NK-92 (cell line): ENCODE results near the gene FAM107B.
A peak's percentile ranks its signal among the peaks of the same experiment; 100 is the strongest.

Experiments used
- DNase-seq: peaks from one replicate; lab custom pipeline; 2025; ENCODE audit not compliant: unreplicated experiment; lab: John Stamatoyannopoulos, UW

FAM107B gene

DNA sequence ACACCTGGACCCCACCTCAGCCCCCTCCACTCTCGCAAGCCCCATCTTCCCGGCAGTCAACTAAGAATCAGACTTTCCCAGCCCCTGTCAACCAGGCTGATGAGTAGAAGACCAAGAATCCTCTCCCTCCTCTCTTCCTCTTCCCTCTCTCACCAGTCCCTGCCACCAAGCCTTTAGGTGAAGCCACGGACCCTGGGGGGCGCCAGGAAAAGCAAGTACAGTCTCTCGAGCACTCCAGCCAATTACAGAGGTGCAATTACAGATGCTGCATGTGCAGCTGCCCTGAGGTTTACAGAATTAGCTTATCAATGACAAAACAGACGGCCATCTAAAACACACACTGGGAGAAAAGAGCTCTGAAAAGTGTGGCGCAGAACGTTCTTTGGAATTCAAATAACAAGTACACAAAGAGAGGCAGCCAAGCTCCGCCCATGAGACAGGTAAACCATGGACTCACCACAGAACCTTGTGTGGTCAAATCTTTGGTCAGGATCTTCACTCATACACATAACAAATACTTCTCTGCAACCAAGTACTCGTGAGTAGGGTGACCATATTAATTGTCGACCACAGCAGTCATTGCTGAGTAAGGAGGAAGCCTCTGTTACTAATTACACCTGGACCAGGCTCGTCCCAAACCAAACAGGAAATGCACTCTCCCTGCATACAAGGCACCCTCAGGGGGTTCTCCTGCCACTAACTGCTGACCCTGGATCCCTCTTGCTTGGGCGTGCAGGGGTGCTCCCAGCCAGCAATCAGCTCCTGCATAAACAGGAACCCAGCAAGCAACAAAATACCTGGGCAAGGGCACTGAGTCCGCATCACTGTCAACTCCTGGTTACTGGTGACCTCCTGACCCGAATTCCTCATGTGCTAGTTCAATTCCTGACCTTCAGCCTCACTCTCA is 189.2 kb downstream of the FAM107B start:
- DNase-seq = no peak

DNA sequence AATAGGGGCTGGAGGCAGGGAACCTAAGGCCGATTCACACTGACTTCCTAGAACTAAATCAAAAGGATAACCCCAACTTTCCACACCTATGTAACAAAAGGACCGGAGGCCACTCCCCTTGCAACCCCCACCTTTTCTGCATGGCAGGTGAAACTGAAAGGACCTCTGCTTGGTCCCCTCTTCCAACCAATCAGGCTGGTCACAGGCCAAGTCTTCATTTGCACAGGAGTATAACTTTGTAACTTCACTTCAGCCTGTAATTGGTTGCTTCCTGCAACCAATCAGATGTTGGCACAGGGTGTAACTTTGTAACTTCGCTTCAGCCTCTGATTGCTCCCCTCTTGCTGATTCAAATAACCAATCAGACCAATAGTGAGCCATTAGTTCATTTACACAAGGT is 190.0 kb downstream of the FAM107B start:
- no peak for DNase-seq

DNA sequence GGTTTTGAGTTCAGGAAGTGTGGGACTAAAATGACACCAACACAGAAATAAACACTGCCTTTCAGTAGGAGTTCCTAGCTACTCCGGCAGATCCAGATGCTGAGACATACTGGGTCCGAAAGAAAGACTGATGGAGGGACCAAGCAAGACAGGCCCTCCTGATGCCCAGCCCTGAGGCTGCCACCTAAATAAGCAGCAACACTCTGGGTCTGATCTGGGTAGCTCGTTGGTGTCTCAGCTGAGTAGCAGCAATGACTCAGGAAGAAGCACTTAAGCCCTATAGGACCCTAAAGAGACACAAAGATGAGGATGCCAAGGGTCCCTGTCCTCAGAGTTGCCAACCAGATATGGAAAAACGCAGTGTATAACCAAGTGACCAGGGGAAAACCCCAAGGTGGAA is 190.7 kb downstream of the FAM107B start:
- DNase-seq = no peak

DNA sequence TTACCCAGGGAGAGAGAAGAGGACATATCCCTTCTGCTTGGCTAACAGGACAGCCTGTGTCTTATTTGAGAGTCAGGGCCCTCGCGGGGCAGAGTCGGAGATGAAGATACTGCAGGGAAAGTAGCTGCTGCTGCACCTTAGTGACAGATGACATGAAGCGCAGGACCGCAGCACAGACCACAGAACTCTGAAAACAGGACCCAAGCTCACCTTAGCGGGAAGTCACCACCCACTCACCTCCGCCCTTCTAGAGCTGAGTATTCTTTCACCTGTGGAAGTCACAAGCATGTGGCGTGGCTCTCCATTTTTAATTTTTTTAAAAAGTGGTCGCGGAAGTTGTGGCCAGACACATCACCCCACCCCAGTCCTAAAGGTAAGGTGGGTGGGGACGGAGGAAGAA is 191.4 kb downstream of the FAM107B start:
- peak; percentile 24 for DNase-seq

DNA sequence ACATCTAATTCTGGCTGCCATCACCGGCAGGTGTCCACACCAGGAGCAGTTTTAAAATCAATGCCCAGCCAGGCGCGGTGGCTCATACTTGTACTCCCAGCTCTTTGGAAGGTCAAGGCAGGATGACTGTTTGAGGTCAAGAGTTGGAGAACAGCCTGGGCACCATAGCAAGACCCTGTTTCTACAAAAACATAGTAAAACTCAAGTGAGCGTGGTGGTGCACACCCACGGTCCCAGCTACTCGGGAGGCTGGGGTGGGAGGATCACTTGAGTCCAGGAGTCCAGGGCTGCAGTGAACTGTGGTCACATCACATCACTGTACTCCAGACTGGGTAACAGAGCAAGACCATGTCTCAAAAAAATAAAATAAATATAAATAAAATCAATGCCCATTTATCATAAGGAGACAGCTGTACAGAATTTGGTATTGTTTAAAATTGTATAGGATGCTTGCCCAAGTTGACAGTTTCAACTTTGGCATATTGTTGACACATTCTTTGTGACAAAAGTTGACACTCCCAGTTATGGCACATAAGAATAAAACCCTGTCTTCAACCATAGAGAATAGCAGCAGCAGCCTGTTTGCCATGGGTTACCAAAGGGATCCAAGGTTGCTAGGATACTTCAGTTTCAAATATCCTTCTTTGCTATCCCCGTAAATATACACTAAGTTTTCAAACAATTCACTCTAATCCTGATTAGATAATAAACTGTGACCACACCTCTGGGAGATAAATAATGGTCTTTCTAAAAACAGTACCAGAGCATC is 193.0 kb downstream of the FAM107B start:
- no peak for DNase-seq

DNA sequence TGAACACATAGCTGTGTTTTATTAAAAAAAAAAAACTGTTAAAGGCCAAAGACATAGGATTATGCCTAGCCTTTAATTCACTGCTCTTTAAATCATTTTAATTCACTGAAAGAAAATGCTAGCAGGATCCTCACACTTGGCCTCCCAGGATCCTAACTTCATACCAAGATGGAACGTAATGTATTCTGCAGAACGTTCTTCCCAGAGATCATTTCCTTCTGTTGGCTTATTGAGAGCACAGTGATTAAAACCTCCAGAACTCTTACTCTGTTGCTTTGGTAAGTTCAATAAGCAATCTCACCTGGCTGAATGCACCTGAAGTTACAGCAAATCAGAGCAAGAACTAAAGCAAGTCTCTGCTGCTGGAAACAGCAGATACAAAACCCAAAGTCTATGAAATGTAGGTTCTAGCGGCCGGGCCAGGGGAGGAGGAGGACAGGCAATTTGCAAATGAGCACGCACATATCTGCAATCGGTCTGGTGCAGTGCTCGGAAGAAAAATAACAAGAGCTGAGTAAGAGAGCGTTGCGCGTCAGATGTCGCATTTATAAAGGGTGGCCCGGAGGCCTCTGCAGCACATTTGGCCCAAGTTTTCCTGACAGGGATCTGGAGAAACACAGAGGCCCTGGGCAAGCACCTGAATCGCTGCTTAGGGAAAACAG is 193.9 kb downstream of the FAM107B start:
- no peak for DNase-seq

DNA sequence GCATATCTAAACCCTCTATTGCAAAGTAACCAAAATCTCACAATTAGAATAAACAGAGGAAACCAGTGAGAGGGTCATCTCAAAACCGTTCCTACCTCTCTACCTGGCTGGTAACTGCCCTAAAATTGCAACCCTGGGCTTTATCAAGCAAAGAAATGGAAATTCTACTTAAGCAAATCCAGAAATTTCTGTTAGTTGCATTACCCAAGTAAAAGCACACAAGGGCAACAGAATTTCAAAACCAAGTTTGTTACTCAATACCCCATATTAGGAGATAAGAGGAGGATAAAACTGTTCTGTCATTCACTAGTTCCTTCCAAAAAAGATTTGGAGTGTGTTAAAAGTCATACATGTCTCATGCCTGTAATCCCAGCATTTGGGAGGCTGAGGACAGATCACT is 195.3 kb downstream of the FAM107B start:
- no peak for DNase-seq

DNA sequence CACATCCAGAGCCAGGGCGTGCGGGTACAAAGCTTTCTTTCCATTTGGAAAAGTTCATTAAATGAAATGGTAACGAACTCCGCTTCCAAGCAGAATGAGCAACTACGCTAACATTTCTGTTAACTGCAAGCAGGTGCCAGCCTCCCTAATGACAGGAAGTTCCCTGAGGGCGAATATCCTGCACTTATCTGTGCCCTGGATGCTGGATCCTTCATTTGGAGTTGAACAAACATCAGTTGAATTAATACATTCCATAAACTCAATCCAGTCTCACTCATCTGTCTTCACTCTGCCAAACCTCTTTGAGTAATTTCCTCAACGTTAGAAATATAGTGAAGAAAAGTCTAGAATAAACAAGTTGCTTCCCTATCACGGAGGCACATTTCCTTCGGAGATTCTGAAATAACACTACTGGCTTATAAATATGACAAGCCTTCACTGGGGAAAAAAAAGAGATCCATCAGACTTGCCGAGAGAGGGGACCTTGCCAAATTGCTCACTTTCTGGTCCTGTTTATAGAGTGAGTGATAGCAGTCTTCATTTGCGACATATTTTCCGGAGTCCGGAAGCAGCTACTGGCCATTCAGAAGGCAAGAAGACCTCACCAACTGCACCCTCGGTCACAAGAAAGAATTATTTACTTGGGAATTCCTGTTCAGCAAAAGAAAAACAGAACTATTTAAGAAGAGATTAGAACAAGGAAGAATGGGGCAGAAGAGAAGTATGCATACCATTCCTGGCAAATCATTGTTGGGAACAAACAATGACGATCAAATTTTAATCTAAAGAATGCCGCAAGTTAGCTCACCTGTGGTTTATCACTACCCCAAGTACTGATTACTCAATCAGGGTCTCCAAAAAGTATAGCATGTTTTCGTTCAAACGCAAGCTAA is 196.4 kb downstream of the FAM107B start:
- no peak for DNase-seq

DNA sequence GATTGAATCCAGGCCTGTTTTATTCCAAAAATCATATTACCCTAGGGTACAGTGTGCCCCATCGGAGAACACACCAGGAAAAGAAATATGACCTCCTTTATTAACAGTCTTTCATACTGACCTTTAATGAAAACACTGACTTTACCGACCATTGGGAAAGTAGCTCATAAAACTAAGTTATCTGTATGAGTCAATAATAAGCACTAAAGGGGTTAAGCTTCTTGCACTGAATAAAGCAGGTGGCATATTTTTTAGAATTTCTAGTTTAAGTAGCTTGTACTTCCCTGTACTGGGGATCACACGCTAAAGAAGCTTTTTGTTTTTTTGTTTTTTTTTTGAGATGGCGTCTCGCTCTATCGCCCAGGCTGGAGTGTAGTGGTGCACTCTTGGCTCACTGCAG is 199.8 kb downstream of the FAM107B start:
- DNase-seq = no peak

DNA sequence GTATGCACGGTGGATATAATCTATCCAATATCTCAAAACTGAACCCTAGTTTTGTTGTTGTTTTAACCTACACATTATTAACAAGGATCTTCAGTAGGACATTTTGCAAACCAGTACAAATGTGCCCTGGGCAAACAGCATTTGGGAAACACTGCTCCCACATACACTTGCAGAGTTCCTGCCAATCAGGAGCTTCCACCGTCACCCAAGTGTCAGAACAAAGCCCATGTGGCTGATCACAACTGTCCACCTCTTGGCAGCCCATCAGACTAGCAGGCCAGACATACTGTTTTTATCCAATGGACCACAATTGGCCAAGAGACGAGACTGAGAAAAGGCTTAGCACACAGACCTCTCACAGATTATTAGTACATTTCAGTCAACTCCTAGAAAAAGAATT is 200.4 kb downstream of the FAM107B start:
- DNase-seq = no peak

DNA sequence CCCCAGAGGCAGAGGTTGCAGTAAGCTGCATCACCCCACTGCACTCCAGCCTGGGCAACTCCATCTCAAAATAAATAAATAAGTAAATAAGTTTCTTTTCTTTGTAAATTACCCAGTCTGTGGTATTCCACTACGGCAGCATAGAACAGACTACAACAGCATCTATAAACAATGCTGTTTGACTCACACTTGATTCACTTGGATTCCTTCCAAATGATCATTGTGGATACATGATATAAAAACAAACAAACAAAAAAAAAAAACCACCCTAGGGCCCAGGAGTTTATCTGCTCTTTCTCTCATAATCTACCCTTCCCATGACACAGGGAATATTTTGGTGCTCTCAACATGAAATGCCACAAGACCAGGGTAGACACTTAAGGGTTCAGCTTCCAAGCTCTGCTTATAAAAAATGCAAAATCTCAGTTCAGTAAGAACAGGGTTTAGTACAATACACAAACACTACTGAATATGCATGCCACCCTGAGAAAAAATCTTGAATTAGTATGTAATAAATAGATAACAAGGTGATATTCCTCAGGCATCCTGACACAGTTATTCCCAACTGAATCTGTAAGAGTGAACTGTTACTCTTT is 200.9 kb downstream of the FAM107B start:
- no peak for DNase-seq

DNA sequence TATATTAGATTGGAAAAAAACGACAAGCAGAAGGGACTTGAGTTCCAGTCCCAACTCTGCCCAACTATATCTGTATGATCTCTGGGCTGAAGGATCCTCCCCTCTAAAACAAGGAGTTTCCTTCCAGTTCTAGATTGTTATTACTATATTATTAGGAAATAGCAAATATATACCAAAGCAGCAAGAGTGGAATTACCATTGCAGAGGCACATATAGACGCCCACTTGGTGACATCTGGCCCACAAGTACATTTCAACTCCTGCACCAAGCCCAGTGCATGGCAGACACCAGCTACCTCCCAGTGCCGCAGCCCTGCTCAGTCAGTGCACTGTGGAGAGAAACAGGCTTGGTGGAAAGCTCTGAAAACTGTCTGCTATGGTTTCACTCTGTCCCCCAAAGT is 201.9 kb downstream of the FAM107B start:
- no peak for DNase-seq

DNA sequence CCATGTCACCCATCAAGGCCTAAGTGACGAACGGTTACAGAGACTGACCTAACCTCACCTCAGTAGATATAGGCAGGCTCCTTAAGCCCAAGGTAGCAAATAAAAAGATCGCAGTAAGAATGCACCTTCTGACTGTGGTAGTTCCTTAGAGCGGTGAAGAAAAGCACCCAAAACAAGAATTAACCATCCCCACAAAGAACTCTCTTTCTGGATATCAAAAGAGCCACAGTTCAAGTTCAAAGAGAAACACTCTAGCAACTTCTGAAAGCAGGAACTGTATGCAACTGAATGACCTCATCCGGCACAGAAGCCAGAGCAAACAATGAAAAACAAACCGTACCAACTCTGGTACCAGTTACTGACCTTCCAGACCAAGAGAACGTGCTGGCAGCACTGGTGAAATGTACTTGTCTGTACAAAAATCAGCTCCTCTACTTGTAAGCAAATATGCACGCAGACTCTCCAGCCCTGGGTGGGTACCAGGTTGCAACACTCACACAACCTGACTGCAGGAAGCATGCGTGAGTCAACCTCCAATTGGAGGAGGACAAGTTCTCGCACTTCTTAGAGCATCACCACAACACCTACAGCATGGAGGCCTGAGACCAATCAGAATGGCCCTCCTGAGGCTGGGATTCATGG is 202.7 kb downstream of the FAM107B start:
- DNase-seq = no peak

DNA sequence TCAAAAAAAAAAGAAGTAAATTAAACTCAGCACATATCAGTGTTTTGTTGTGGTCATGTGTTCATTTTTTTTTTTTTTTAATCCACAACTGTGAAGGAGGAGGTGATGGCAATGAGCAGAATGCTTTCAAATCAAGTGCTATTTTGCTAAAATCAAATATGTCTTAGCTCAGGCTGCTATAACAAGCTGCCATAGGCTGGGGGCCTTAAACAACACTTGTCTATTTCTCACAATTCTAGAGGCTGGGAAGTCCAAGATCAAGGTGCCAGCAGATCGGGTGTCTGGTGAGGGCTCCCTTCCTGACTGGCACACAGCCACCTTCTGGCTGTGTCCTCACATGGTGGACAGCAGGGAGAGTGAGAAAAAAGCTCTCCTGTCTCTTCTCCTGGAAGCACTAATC is 203.9 kb downstream of the FAM107B start:
- no peak for DNase-seq

DNA sequence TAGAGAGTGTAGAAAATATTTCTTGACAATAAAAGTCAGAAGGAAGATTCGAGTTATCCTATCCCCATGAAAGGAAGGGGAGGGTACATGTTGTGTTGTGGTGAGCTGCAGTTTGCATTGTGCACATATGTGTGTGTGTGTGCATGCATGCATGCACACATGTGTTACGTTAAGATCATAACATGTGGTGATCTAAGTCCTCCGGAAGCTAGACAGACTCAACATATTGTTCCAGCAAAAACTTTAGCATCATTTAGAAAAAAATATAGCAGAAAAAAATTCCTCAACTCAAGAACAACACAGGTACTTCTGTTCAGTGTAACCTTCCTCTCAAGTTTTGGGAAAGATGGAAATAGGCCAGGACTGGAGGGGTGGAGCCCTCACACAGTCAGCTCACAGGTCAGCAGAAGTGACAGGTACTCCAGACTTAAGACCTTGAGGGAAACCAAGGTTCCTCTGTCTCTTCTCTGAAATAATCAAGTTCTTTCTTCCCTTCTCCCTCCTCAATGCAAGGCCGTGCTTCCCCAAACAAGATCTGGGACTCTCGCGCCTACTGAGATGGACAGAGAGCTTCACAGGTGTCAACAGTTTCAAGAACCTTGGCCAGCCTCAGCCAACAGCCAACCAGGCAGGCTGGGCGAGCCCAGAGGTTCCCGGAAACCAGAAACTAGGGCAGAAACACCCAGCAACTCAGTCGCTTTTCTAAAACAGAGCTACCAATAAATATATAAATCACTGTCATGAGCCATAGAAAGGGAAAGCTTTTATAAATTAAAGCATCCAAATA is 205.2 kb downstream of the FAM107B start:
- DNase-seq = no peak

DNA sequence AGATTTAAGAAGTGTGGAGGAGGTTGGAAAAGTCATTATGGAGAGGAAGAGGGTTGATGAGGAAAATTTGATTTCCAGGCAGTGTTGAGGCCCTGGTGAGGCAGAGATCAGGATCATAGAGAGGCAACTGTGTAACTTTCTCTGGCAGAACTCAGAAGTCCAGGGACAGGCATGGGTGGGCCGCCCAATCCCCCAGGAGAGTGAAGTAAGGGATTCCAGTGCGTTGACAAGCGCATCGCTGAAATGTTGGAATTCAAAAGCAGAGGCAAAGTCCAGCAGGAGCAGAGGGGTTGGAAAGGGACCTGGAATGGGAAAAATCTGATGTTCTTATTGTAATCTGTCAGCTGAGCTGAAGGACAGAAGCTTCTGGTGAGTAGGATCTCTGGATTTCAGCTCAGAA is 207.3 kb downstream of the FAM107B start:
- no peak for DNase-seq

DNA sequence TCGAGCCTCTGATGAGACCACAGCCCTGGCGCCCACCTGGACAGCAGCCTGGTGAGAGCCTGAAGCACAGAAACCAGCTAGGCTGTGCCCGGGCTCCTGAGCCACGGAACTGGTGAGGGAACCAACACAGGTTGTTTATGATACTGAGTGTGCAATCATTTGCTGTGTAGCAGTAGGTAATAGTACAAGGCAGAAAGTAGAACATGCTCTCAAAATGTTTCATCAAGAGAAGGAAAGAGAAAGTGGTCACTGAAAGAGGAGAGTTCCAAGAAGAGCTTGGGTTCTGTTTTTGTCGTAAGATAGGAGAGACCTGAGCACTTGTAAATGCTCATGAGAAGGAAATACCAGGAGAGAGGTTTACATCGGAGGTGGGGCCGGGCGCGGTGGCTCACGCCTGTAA is 208.2 kb downstream of the FAM107B start:
- DNase-seq = no peak

DNA sequence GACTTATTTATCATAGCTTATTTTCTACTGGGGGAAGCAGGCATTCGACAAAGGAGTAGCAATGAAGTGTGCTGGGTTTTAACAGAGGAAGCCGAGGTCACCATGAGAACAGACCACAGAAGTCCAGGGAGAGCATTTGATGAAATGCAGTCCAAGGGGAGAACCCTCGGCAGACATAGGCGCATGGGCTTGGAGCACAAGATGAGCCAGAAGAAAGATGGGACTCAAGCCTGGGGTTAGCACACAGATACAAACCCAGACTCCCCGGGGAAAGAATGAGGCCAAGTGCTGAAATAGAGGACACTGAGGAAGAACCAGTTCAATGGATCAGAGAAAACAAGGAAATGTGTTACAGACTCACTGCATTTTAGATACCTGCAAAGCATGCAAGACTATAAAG is 209.5 kb downstream of the FAM107B start:
- no peak for DNase-seq

DNA sequence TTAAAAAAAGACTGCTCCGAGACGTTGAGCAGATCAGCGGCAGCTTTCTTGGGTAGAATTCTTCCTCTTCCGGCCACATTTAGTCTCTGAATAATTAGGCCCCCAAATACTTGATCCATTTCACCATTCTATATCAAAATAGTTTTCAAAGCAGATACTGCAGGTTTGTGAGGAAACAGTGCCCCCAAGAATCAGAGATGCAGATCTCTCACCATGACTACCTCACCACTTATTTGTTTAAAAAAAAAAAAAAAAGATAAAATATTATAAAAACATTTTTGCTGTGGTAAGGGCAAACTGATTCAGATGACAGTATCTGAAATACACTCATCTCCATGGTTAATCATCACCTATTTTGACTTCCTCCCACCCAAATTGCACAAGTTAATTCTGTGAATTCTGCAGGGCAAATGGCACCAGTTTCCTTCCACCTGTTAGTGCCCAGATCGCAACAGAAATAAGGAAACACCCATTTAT is 210.4 kb downstream of the FAM107B start:
- DNase-seq = no peak
